ENCODE data around the gene ZNF35.

Gene ZNF35

GRCh38 chr3:44628716-44629115 is 19.8 kb upstream of the ZNF35 start:
- TF ChIP-seq ZBTB7A (IDR thresholded peaks at IDR 0.05; ENCODE audit: low read depth) (no peak), REST (IDR thresholded peaks at IDR 0.05; ENCODE audit: low read depth) (no peak), RAD21 (IDR thresholded peaks at IDR 0.05; ENCODE audit: low read depth) (no peak), TEAD4 (IDR thresholded peaks at IDR 0.05) (no peak), NFIC (IDR thresholded peaks at IDR 0.05) (no peak), EP300 (IDR thresholded peaks at IDR 0.05; ENCODE audit: borderline replicate concordance) (no peak), FOXM1 (IDR thresholded peaks at IDR 0.05; ENCODE audit: borderline replicate concordance, low read depth) (no peak), USF1 (IDR thresholded peaks at IDR 0.05) (no peak), CEBPB (IDR thresholded peaks at IDR 0.05) (no peak), YY1 (IDR thresholded peaks at IDR 0.05; ENCODE audit: low read depth) (no peak), EGR1 (IDR thresholded peaks at IDR 0.05) (no peak), TAF1 (IDR thresholded peaks at IDR 0.05; ENCODE audit: low read depth) (no peak), CREB1 (IDR thresholded peaks at IDR 0.05; ENCODE audit: low read depth) (no peak), TCF12 (IDR thresholded peaks at IDR 0.05; ENCODE audit: low read depth) (no peak), MAX (IDR thresholded peaks at IDR 0.05) (no peak)

GRCh38 chr3:44632193-44632592 is 16.3 kb upstream of the ZNF35 start:
- TF ChIP-seq TCF12 (IDR thresholded peaks at IDR 0.05; ENCODE audit: low read depth) (no peak), TEAD4 (IDR thresholded peaks at IDR 0.05) (no peak), NFIC (IDR thresholded peaks at IDR 0.05) (no peak), USF1 (IDR thresholded peaks at IDR 0.05) (no peak), YY1 (IDR thresholded peaks at IDR 0.05; ENCODE audit: low read depth) (no peak), CREB1 (IDR thresholded peaks at IDR 0.05; ENCODE audit: low read depth) (no peak), TAF1 (IDR thresholded peaks at IDR 0.05; ENCODE audit: low read depth) (no peak), ZBTB7A (IDR thresholded peaks at IDR 0.05; ENCODE audit: low read depth) (no peak), MAX (IDR thresholded peaks at IDR 0.05) (no peak), EP300 (IDR thresholded peaks at IDR 0.05; ENCODE audit: borderline replicate concordance) (no peak), REST (IDR thresholded peaks at IDR 0.05; ENCODE audit: low read depth) (no peak)

- TF ChIP-seq RAD21 (IDR thresholded peaks at IDR 0.05; ENCODE audit: low read depth) (no peak), TAF1 (IDR thresholded peaks at IDR 0.05; ENCODE audit: low read depth) (no peak), ZBTB7A (IDR thresholded peaks at IDR 0.05; ENCODE audit: low read depth) (no peak), CREB1 (IDR thresholded peaks at IDR 0.05; ENCODE audit: low read depth) (no peak), FOXM1 (IDR thresholded peaks at IDR 0.05; ENCODE audit: borderline replicate concordance, low read depth) (no peak), EGR1 (IDR thresholded peaks at IDR 0.05) (no peak), NFIC (IDR thresholded peaks at IDR 0.05) (no peak), EP300 (IDR thresholded peaks at IDR 0.05; ENCODE audit: borderline replicate concordance) (no peak)
These were observed 6.2 kb upstream of the ZNF35 start for GRCh38 chr3:44642337-44642736.

GRCh38 chr3:44643024-44643423 is 5.5 kb upstream of the ZNF35 start:
- no peak for TF ChIP-seq FOXM1 (IDR thresholded peaks at IDR 0.05; ENCODE audit: borderline replicate concordance, low read depth)
- TF ChIP-seq EGR1 (IDR thresholded peaks at IDR 0.05) = no peak
- no peak for TF ChIP-seq ZBTB7A (IDR thresholded peaks at IDR 0.05; ENCODE audit: low read depth)
- TF ChIP-seq TEAD4 (IDR thresholded peaks at IDR 0.05) = no peak
- no peak for TF ChIP-seq TAF1 (IDR thresholded peaks at IDR 0.05; ENCODE audit: low read depth)
- TF ChIP-seq YY1 (IDR thresholded peaks at IDR 0.05; ENCODE audit: low read depth) = no peak
- TF ChIP-seq TCF12 (IDR thresholded peaks at IDR 0.05; ENCODE audit: low read depth) = no peak
- no peak for TF ChIP-seq RAD21 (IDR thresholded peaks at IDR 0.05; ENCODE audit: low read depth)
- TF ChIP-seq CEBPB (IDR thresholded peaks at IDR 0.05) = no peak
- TF ChIP-seq CREB1 (IDR thresholded peaks at IDR 0.05; ENCODE audit: low read depth) = no peak
- TF ChIP-seq USF1 (IDR thresholded peaks at IDR 0.05) = no peak
- no peak for TF ChIP-seq EP300 (IDR thresholded peaks at IDR 0.05; ENCODE audit: borderline replicate concordance)
- no peak for TF ChIP-seq REST (IDR thresholded peaks at IDR 0.05; ENCODE audit: low read depth)
- no peak for TF ChIP-seq MAX (IDR thresholded peaks at IDR 0.05)
- TF ChIP-seq NFIC (IDR thresholded peaks at IDR 0.05) = no peak
